GM23338 (cell line): ENCODE measurements around the gene OOSP2. TPM values are rescaled to one million over a fixed set of nuclear protein-coding genes. Genes with fewer than 3 reads are reported as not detected.

Experiments used
- ATAC-seq: fragments of 200-7000 bp; cut with Tn5 transposase; 3 replicates; pipeline ENCODE4 v1.9.1; 2020
- DNase-seq: peaks from one replicate; pipeline ENCODE4 v3.0.0-alpha.2; 2015; ENCODE audit warnings: low spot score
- H2AFZ ChIP-seq: fragments of 200-600 bp; sonication (generic); 2 replicates; pipeline ENCODE4 v1.8.0; 2016; ENCODE audit warnings: antibody characterized with exemption, mild to moderate bottlenecking, moderate library complexity
- H3F3A ChIP-seq: fragments of 200-600 bp; sonication (generic); replicated peaks from 2 replicates; pipeline ENCODE4 v1.8.0; 2017; ENCODE audit warnings: antibody characterized with exemption, mixed run types, low read depth
- H3K27ac ChIP-seq: fragments of 200-600 bp; sonication (generic); 2 replicates; pipeline ENCODE4 v1.6.1; 2016; ENCODE audit warnings: low read depth
- H3K27me3 ChIP-seq: fragments of 200-600 bp; sonication (generic); 2 replicates; pipeline ENCODE4 v1.8.0; 2016; ENCODE audit warnings: mild to moderate bottlenecking, mixed run types, moderate library complexity; ENCODE audit not compliant: insufficient read depth
- H3K36me3 ChIP-seq: fragments of 200-600 bp; sonication (generic); 2 replicates; pipeline ENCODE4 v1.8.0; 2016; ENCODE audit warnings: mild to moderate bottlenecking; ENCODE audit not compliant: insufficient read depth
- H3K4me1 ChIP-seq: fragments of 200-600 bp; sonication (generic); 2 replicates; pipeline ENCODE4 v1.8.0; 2016; ENCODE audit warnings: mild to moderate bottlenecking, moderate library complexity; ENCODE audit not compliant: insufficient read depth
- H3K4me2 ChIP-seq: fragments of 200-600 bp; sonication (generic); 2 replicates; pipeline ENCODE4 v1.7.1; 2017; ENCODE audit warnings: mixed run types
- H3K4me3 ChIP-seq: fragments of 200-600 bp; sonication (generic); 2 replicates; pipeline ENCODE4 v1.6.1; 2016; ENCODE audit warnings: mixed run types
- H3K79me2 ChIP-seq: fragments of 200-600 bp; sonication (generic); replicated peaks from 2 replicates; pipeline ENCODE4 v1.8.0; 2017; ENCODE audit warnings: mild to moderate bottlenecking; ENCODE audit not compliant: insufficient read depth
- H3K9me2 ChIP-seq: fragments of 200-600 bp; sonication (generic); 2 replicates; pipeline ENCODE4 v1.8.0; 2017; ENCODE audit not compliant: insufficient read depth
- H4K20me1 ChIP-seq: fragments of 200-600 bp; sonication (generic); replicated peaks from 2 replicates; pipeline ENCODE4 v1.8.0; 2017; ENCODE audit warnings: mild to moderate bottlenecking; ENCODE audit not compliant: insufficient read depth
- H3K27ac Mint-ChIP-seq: 2 replicates; pipeline ENCODE4 v1.8.0; 2020; ENCODE audit warnings: inconsistent platforms, mild to moderate bottlenecking, moderate library complexity, mixed read lengths
- H3K27me3 Mint-ChIP-seq: 3 replicates; pipeline ENCODE4 v1.8.0; 2022; ENCODE audit warnings: low read depth, mild to moderate bottlenecking, moderate library complexity, mixed read lengths, inconsistent platforms; ENCODE audit not compliant: insufficient read depth, poor library complexity
- H3K36me3 Mint-ChIP-seq: 3 replicates; pipeline ENCODE4 v1.8.0; 2021; ENCODE audit warnings: low read depth, mild to moderate bottlenecking, inconsistent platforms, moderate library complexity, mixed read lengths
- H3K4me1 Mint-ChIP-seq: 3 replicates; pipeline ENCODE4 v1.8.0; 2020; ENCODE audit warnings: mild to moderate bottlenecking, inconsistent platforms, mixed read lengths
- H3K4me3 Mint-ChIP-seq: 3 replicates; pipeline ENCODE4 v1.8.0; 2021; ENCODE audit warnings: moderate library complexity, mild to moderate bottlenecking, inconsistent platforms, mixed read lengths
- H3K9me3 Mint-ChIP-seq: 3 replicates; pipeline ENCODE4 v1.8.0; 2020; ENCODE audit warnings: moderate library complexity, mild to moderate bottlenecking, inconsistent platforms, mixed read lengths
- CREB1 ChIP-seq: fragments of 250-450 bp; sonication (Bioruptor Pico); IDR thresholded peaks from 2 replicates; pipeline ENCODE4 v1.5.0; 2020; ENCODE audit warnings: low read depth, mild to moderate bottlenecking, moderate library complexity
- CTCF ChIP-seq, 2 experiments: fragments of 200-600 bp in 1 of 2; sonication (generic) in 1 of 2; conservative IDR thresholded peaks; 2 replicates each; pipeline versions ENCODE4 v1.5.1 to v1.6.1; 2016 to 2017; ENCODE audit warnings: antibody characterized with exemption in 2 of 2, low read depth in 2 of 2, mild to moderate bottlenecking in 2 of 2, moderate library complexity in 1 of 2
- ETS1 ChIP-seq: IDR thresholded peaks from 2 replicates; pipeline ENCODE4 v1.6.1; 2016; ENCODE audit warnings: antibody characterized with exemption
- EZH2 ChIP-seq: fragments of 200-600 bp; sonication (generic); IDR thresholded peaks from one replicate; pipeline ENCODE4 v1.8.0; 2017; ENCODE audit warnings: antibody characterized with exemption, mild to moderate bottlenecking, low read depth; ENCODE audit not compliant: unreplicated experiment
- JUNB ChIP-seq: IDR thresholded peaks from one replicate; pipeline ENCODE4 v1.6.1; 2016; ENCODE audit warnings: antibody characterized with exemption; ENCODE audit not compliant: unreplicated experiment
- NANOG ChIP-seq: IDR thresholded peaks from 2 replicates; pipeline ENCODE4 v1.6.1; 2016; ENCODE audit warnings: antibody characterized with exemption, borderline replicate concordance
- POLR2AphosphoS5 ChIP-seq: IDR thresholded peaks from 2 replicates; pipeline ENCODE4 v1.6.1; 2016; ENCODE audit warnings: antibody characterized with exemption, low read depth
- STAT1 ChIP-seq: IDR thresholded peaks from one replicate; pipeline ENCODE4 v1.6.1; 2016; ENCODE audit warnings: antibody characterized with exemption; ENCODE audit not compliant: unreplicated experiment
- ZNF114 ChIP-seq: fragments of 250-450 bp; sonication (Bioruptor Pico); IDR thresholded peaks from 2 replicates; pipeline ENCODE4 v1.5.0; 2020; ENCODE audit warnings: mild to moderate bottlenecking, moderate library complexity
- ZNF331 ChIP-seq: fragments of 250-450 bp; sonication (Bioruptor Pico); IDR thresholded peaks from 2 replicates; pipeline ENCODE4 v1.5.0; 2020; ENCODE audit warnings: low read depth, mild to moderate bottlenecking, moderate library complexity
- ZNF462 ChIP-seq: fragments of 250-450 bp; sonication (Bioruptor Pico); IDR thresholded peaks from 2 replicates; pipeline ENCODE4 v1.5.0; 2020; ENCODE audit warnings: mild to moderate bottlenecking, moderate library complexity
- polyA plus RNA-seq: library from polyadenylated mRNA; unstranded; fragments of >200 nt; fragmentation: Nextera tagmentation; extraction: Ambion mirVana; gene quantifications from 2 replicates; pipeline ENCODE4 v1.2.1, GENCODE V29; 2016
- total RNA-seq: library from RNA; depleted of rRNA; stranded (reverse); fragments of >200 nt; shearing (Covaris generic); gene quantifications from 2 replicates; pipeline ENCODE4 v1.2.3, GENCODE V29; 2014

The OOSP2 gene
- total and polyA plus RNA-seq, 2 experiments from 2014 or later: not detected

- H3F3A ChIP-seq: no peaks in the 10 kb centered on the region
- TF ChIP-seq POLR2AphosphoS5: no peak
- no peak for TF ChIP-seq ZNF331 (CRISPR knock-in tag)
- no peak for TF ChIP-seq STAT1
- H3K4me1 ChIP-seq: no peaks in the 10 kb centered on the region
- no peaks in the 10 kb centered on the region for H3K27me3 Mint-ChIP-seq
- H3K27me3 ChIP-seq: no peaks in the 10 kb centered on the region
- H3K4me2 ChIP-seq: no peak overlapping the region
- ATAC-seq (no peak), DNase-seq (no peak)
- H3K79me2 ChIP-seq: no peaks in the 10 kb centered on the region
- no peaks in the 10 kb centered on the region for H3K36me3 ChIP-seq
- no peaks in the 10 kb centered on the region for H3K4me1 Mint-ChIP-seq
- no peak overlapping the region for H3K4me3 Mint-ChIP-seq
- H3K36me3 Mint-ChIP-seq: no peaks in the 10 kb centered on the region
- no peaks in the 10 kb centered on the region for H4K20me1 ChIP-seq
- H3K9me2 ChIP-seq: no peaks in the 10 kb centered on the region
- H3K4me3 ChIP-seq: no peak overlapping the region
- no peak overlapping the region for H2AFZ ChIP-seq
- no peak overlapping the region for H3K27ac Mint-ChIP-seq
- H3K9me3 Mint-ChIP-seq: no peaks in the 10 kb centered on the region
- no peak overlapping the region for H3K27ac ChIP-seq
These were observed 45.7 kb downstream of the OOSP2 start for GRCh38 chr11:60085909-60086308.

- Mint-ChIP-seq H3K9me3 (no peaks in the 10 kb centered on the region), H3K4me1 (no peaks in the 10 kb centered on the region), H3K36me3 (no peaks in the 10 kb centered on the region), H3K27me3 (no peaks in the 10 kb centered on the region), H3K4me3 (no peak overlapping the region), H3K27ac (no peak overlapping the region)
- no peaks in the 10 kb centered on the region for H3K9me2 ChIP-seq
- no peak overlapping the region for H3K4me2 ChIP-seq
- H3F3A ChIP-seq: no peaks in the 10 kb centered on the region
- no peak overlapping the region for H3K27ac ChIP-seq
- H2AFZ ChIP-seq: no peak overlapping the region
- H3K36me3 ChIP-seq: no peaks in the 10 kb centered on the region
- no peak overlapping the region for H3K4me3 ChIP-seq
- DNase-seq: no peak
- ATAC-seq: no peak
- no peaks in the 10 kb centered on the region for H3K79me2 ChIP-seq
- no peaks in the 10 kb centered on the region for H3K4me1 ChIP-seq
- no peaks in the 10 kb centered on the region for H3K27me3 ChIP-seq
- H4K20me1 ChIP-seq: no peaks in the 10 kb centered on the region
- TF ChIP-seq NANOG (no peak), ZNF462 (no peak), EZH2 (no peak), JUNB (no peak), STAT1 (no peak), ZNF114 (CRISPR knock-in tag) (no peak), ETS1 (no peak), CTCF (conservative IDR thresholded peaks at IDR 0.05; ENCODE audit: low read depth in 2 of 2) (no peak), CREB1 (CRISPR knock-in tag) (no peak), ZNF331 (CRISPR knock-in tag) (no peak), POLR2AphosphoS5 (no peak)
These were observed 47.0 kb downstream of the OOSP2 start for GRCh38 chr11:60087239-60087638.
